Stimulated activated naive CD8-positive, alpha-beta T cell treated with anti-CD3 and anti-CD28 coated beads, Interleukin-15, Interleukin-2, amounts not matched to agents 100 ng/mL and 50 ng/mL, for 24 hours (primary cell): Measurements from ENCODE around the gene UBASH3B.

Source experiments
- H3K27ac Mint-ChIP-seq: one replicate; pipeline ENCODE4 v1.8.0; 2021; ENCODE audit warnings: mild to moderate bottlenecking, mixed read lengths
- H3K27me3 Mint-ChIP-seq: one replicate; pipeline ENCODE4 v1.8.0; 2021; ENCODE audit warnings: mixed read lengths
- H3K36me3 Mint-ChIP-seq: one replicate; pipeline ENCODE4 v1.8.0; 2021; ENCODE audit warnings: low read depth, mixed read lengths
- H3K4me1 Mint-ChIP-seq: one replicate; pipeline ENCODE4 v1.8.0; 2021; ENCODE audit warnings: low read depth, mixed read lengths
- H3K4me3 Mint-ChIP-seq: one replicate; pipeline ENCODE4 v1.8.0; 2021; ENCODE audit warnings: mild to moderate bottlenecking, mixed read lengths
- H3K9me3 Mint-ChIP-seq: one replicate; pipeline ENCODE4 v1.8.0; 2021; ENCODE audit warnings: mixed read lengths

Gene UBASH3B

DNA sequence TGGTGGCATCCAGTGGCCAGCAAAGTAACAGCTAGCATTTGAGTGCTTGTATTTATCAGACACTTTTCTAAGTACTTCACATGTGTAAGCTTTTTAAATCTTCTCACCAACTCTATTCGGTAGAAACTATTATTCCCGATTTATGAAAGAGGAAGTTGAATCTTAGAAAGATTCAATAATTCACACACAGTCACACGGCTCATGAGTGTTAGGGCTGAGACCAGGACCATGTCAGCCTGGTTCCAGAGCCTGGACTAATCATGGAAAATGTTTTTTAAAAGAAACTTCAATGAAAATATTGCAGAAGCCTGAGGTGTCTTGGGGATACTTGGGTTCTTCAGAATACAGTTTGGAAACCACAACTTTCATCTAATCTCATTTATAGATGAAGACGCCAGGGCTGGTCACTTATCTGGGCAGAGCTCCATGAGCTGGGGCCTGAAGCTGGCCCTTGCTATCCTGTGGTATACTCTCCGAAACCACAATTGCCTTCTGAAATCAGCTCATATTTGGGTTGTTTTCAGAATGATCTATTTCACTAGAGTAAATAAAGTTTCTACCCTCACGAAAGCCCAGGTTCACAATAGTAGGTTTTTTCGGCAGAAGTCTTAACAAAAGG, 178.4 kb downstream of the UBASH3B start:
- Mint-ChIP-seq H3K9me3 (peaks cover 6% of the 10 kb centered on the region), H3K36me3 (peaks cover 6% of the 10 kb centered on the region), H3K27ac (peak overlapping the region; percentile 55), H3K4me3 (no peak overlapping the region), H3K4me1 (peaks cover 70% of the 10 kb centered on the region), H3K27me3 (no peaks in the 10 kb centered on the region)

GRCh38 chr11:122836916-122837315, 181.4 kb downstream of the UBASH3B start:
- Mint-ChIP-seq H3K27ac (peak overlapping the region; percentile 71), H3K27me3 (no peaks in the 10 kb centered on the region), H3K4me3 (no peak overlapping the region), H3K9me3 (peaks cover 6% of the 10 kb centered on the region), H3K36me3 (peaks cover 11% of the 10 kb centered on the region), H3K4me1 (peaks cover 82% of the 10 kb centered on the region)

GRCh38 chr11:122837528-122838346, 182.2 kb downstream of the UBASH3B start:
- Mint-ChIP-seq H3K4me3 (peak overlapping the region; percentile 88), H3K4me1 (peaks cover 82% of the 10 kb centered on the region), H3K27me3 (no peaks in the 10 kb centered on the region), H3K9me3 (peaks cover 6% of the 10 kb centered on the region), H3K36me3 (peaks cover 16% of the 10 kb centered on the region), H3K27ac (peak overlapping the region; percentile 96)

- Mint-ChIP-seq H3K9me3 (no peaks in the 10 kb centered on the region), H3K27ac (peak overlapping the region; percentile 93), H3K27me3 (no peaks in the 10 kb centered on the region), H3K4me3 (peak overlapping the region; percentile 79), H3K4me1 (peaks cover 84% of the 10 kb centered on the region), H3K36me3 (peaks cover 40% of the 10 kb centered on the region)
Measured at GRCh38 chr11:122843281-122844141, 188.0 kb downstream of the UBASH3B start.

GRCh38 chr11:122847466-122847865, 191.9 kb downstream of the UBASH3B start:
- no peaks in the 10 kb centered on the region for H3K27me3 Mint-ChIP-seq
- peaks cover 52% of the 10 kb centered on the region for H3K36me3 Mint-ChIP-seq
- peaks cover 100% of the 10 kb centered on the region for H3K4me1 Mint-ChIP-seq
- H3K9me3 Mint-ChIP-seq, result no peaks in the 10 kb centered on the region
- peak overlapping the region; percentile 86 for H3K27ac Mint-ChIP-seq
- H3K4me3 Mint-ChIP-seq, result peak overlapping the region; percentile 65

GRCh38 chr11:122848186-122848585, 192.7 kb downstream of the UBASH3B start:
- peak overlapping the region; percentile 86 for H3K27ac Mint-ChIP-seq
- H3K4me3 Mint-ChIP-seq, result no peak overlapping the region
- H3K27me3 Mint-ChIP-seq, result no peaks in the 10 kb centered on the region
- peaks cover 100% of the 10 kb centered on the region for H3K4me1 Mint-ChIP-seq
- no peaks in the 10 kb centered on the region for H3K9me3 Mint-ChIP-seq
- peaks cover 52% of the 10 kb centered on the region for H3K36me3 Mint-ChIP-seq

GRCh38 chr11:122850076-122850631, 194.6 kb downstream of the UBASH3B start:
- Mint-ChIP-seq H3K9me3 (no peaks in the 10 kb centered on the region), H3K36me3 (peaks cover 53% of the 10 kb centered on the region), H3K27me3 (no peaks in the 10 kb centered on the region), H3K4me1 (peaks cover 92% of the 10 kb centered on the region), H3K4me3 (peak overlapping the region; percentile 70), H3K27ac (peak overlapping the region; percentile 97)

- peak overlapping the region; percentile 77 for H3K4me3 Mint-ChIP-seq
- H3K27me3 Mint-ChIP-seq, result no peaks in the 10 kb centered on the region
- peaks cover 92% of the 10 kb centered on the region for H3K4me1 Mint-ChIP-seq
- H3K27ac Mint-ChIP-seq, result peak overlapping the region; percentile 87
- H3K36me3 Mint-ChIP-seq, result peaks cover 54% of the 10 kb centered on the region
- no peaks in the 10 kb centered on the region for H3K9me3 Mint-ChIP-seq
Measured at GRCh38 chr11:122851366-122851966, 195.9 kb downstream of the UBASH3B start.

DNA sequence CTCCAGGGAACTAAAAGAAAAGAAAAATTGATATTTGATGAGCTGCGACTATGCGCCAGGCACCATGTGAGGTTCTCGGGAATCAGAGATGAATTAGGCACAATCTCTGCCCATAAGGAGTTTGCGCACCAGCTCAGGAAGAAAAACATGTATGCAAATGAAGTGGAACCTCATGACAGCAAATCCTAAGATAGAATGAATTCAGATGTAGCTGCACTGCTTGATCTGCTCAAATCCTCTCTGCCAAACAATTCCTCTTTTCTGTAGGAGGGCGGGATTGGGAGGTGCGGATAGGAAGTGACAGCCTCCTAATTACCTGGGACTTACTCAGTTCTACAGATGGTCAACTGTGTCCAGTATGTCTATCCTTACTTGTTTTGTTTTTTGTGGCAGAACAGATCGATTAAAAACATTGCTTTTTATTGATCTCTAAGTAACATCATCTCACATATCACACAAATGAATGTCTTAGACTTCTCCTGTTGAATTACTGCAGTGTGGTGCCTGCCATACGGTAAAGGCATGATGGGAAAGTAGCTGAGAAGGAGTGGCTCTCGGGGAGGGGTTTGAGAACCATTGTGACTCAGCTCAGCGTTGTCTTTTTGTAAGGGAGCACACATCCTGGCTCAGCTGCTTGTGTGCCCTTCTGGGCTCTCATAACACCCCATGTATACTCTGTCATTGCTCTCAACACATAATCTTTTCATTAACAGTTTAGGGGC, 196.7 kb downstream of the UBASH3B start:
- Mint-ChIP-seq H3K4me1 (peaks cover 92% of the 10 kb centered on the region), H3K9me3 (no peaks in the 10 kb centered on the region), H3K27ac (peak overlapping the region; percentile 87)

GRCh38 chr11:122852796-122853160, 197.3 kb downstream of the UBASH3B start:
- Mint-ChIP-seq H3K27ac (peak overlapping the region; percentile 87), H3K4me1 (peaks cover 92% of the 10 kb centered on the region), H3K4me3 (peak overlapping the region; percentile 77), H3K36me3 (peaks cover 64% of the 10 kb centered on the region), H3K9me3 (no peaks in the 10 kb centered on the region), H3K27me3 (no peaks in the 10 kb centered on the region)

More for the DNA sequence above, 196.7 kb downstream of the UBASH3B start:
- Mint-ChIP-seq H3K27me3 (no peaks in the 10 kb centered on the region), H3K36me3 (peaks cover 59% of the 10 kb centered on the region), H3K4me3 (peak overlapping the region; percentile 77)

DNA sequence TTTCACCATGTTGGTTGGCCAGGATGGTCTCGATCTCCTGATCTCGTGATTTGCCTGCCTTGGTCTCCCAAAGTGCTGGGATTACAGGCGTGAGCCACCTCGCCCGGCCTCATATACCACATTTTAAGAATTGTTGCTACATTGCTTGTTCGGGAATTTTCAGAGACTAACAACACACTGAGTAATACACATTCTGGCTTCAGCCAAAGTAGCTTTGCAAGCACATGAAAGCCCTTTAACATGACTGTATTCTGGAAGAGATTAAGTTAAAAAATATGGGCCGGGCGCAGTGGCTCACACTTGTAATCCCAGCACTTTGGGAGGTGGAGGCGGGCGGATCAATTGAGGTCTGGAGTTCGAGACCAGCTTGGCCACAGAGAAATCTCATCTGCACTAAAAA, 197.7 kb downstream of the UBASH3B start:
- H3K9me3 Mint-ChIP-seq, result no peaks in the 10 kb centered on the region
- H3K4me3 Mint-ChIP-seq, result no peak overlapping the region
- no peaks in the 10 kb centered on the region for H3K27me3 Mint-ChIP-seq
- H3K4me1 Mint-ChIP-seq, result peaks cover 92% of the 10 kb centered on the region
- peaks cover 69% of the 10 kb centered on the region for H3K36me3 Mint-ChIP-seq
- H3K27ac Mint-ChIP-seq, result peak overlapping the region; percentile 59

- H3K9me3 Mint-ChIP-seq, result no peaks in the 10 kb centered on the region
- H3K4me1 Mint-ChIP-seq, result peaks cover 89% of the 10 kb centered on the region
- H3K36me3 Mint-ChIP-seq, result peaks cover 75% of the 10 kb centered on the region
- no peak overlapping the region for H3K27ac Mint-ChIP-seq
- H3K4me3 Mint-ChIP-seq, result no peak overlapping the region
- no peaks in the 10 kb centered on the region for H3K27me3 Mint-ChIP-seq
Measured at GRCh38 chr11:122853971-122854446, 198.5 kb downstream of the UBASH3B start.

GRCh38 chr11:122861631-122862030, 206.1 kb downstream of the UBASH3B start:
- Mint-ChIP-seq H3K4me1 (peaks cover 34% of the 10 kb centered on the region), H3K4me3 (no peak overlapping the region), H3K36me3 (peaks cover 70% of the 10 kb centered on the region), H3K27me3 (no peaks in the 10 kb centered on the region), H3K9me3 (no peaks in the 10 kb centered on the region), H3K27ac (no peak overlapping the region)

- no peaks in the 10 kb centered on the region for H3K27me3 Mint-ChIP-seq
- peaks cover 29% of the 10 kb centered on the region for H3K4me1 Mint-ChIP-seq
- H3K9me3 Mint-ChIP-seq, result no peaks in the 10 kb centered on the region
- H3K27ac Mint-ChIP-seq, result no peak overlapping the region
- peaks cover 68% of the 10 kb centered on the region for H3K36me3 Mint-ChIP-seq
- H3K4me3 Mint-ChIP-seq, result no peak overlapping the region
Measured at GRCh38 chr11:122862091-122862490, 206.6 kb downstream of the UBASH3B start.
